ENCODE data around the gene PTPN7.

DNA sequence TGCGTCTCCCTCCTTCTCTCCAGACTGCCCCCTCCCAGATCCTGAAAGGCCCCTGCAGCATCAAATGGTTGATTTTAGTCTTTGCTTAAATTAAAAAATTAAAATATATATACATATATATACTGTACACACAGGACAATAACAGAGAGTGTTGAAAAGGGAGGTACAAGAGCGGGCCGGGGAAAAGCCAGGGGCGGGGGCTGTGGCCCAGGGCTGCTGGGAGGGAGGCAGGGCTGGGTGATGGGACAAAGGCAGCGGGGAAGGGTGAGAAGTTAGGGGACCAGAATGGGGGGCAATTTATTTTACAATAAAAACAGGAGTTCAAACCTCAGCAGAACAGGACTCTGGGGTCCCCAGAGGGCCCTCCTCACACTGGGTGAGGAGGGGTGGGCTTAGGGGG, 26.4 kb downstream of the PTPN7 start:
- TF ChIP-seq EZH2phosphoT487 (IDR thresholded peaks at IDR 0.05; ENCODE audit: low read depth, severe bottlenecking, unreplicated experiment) = no peak
- TF ChIP-seq, protein P1, sequence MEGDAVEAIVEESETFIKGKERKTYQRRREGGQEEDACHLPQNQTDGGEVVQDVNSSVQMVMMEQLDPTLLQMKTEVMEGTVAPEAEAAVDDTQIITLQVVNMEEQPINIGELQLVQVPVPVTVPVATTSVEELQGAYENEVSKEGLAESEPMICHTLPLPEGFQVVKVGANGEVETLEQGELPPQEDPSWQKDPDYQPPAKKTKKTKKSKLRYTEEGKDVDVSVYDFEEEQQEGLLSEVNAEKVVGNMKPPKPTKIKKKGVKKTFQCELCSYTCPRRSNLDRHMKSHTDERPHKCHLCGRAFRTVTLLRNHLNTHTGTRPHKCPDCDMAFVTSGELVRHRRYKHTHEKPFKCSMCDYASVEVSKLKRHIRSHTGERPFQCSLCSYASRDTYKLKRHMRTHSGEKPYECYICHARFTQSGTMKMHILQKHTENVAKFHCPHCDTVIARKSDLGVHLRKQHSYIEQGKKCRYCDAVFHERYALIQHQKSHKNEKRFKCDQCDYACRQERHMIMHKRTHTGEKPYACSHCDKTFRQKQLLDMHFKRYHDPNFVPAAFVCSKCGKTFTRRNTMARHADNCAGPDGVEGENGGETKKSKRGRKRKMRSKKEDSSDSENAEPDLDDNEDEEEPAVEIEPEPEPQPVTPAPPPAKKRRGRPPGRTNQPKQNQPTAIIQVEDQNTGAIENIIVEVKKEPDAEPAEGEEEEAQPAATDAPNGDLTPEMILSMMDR (IDR thresholded peaks at IDR 0.05; ENCODE audit: poor library complexity) = no peak
